Keratinocyte (primary cell): Measurements from ENCODE around the gene UCMA.

ENCODE experiments used
- CTCF ChIP-seq, 3 experiments: IDR thresholded peaks in 1 of 3; conservative IDR thresholded peaks in 1 of 3; optimal IDR thresholded peaks in 1 of 3; 2 replicates in 2 of 3; 3 replicates in 1 of 3; pipeline versions ENCODE3 to v1.5.1; 2011; ENCODE audit warnings: low read length in 3 of 3, mild to moderate bottlenecking in 3 of 3, moderate library complexity in 2 of 3, control low read depth in 1 of 3, inconsistent platforms in 1 of 3; ENCODE audit not compliant: insufficient read depth in 2 of 3; ENCODE audit errors: extremely low read depth in 1 of 3
- EZH2 ChIP-seq: IDR thresholded peaks from one replicate; pipeline ENCODE4 v1.6.1; 2012; ENCODE audit warnings: inconsistent platforms, mild to moderate bottlenecking, low read length, moderate library complexity

- TF ChIP-seq CTCF (optimal IDR thresholded peaks at IDR 0.05 in 1 of 3, IDR thresholded peaks at IDR 0.05 in 1 of 3, conservative IDR thresholded peaks at IDR 0.05 in 1 of 3; ENCODE audit: extremely low read depth in 1 of 3, insufficient read depth in 2 of 3, low read length in 3 of 3) (no peak), EZH2 (no peak)
These were observed 50.5 kb downstream of the UCMA start for GRCh38 chr10:13183625-13184024.
